Breast epithelium (tissue), 4 donors: Measurements from ENCODE around the gene ACVR1. TPM values are rescaled to one million over a fixed set of nuclear protein-coding genes. Genes with fewer than 3 reads are reported as not detected.

Experiments used
- DNase-seq, 2 donors: peaks; one replicate each; pipeline ENCODE4 v3.0.0-alpha.2; 2019; ENCODE audit warnings: low spot score in 2 of 2
- H3K27ac ChIP-seq, 2 donors: fragments of 200-600 bp; sonication (generic) in 1 of 2; one replicate each; pipeline ENCODE4 v1.5.1; 2016 to 2019; ENCODE audit warnings: mild to moderate bottlenecking in 1 of 2
- H3K27me3 ChIP-seq, 2 donors: fragments of 200-600 bp; sonication (generic) in 1 of 2; one replicate each; pipeline versions ENCODE4 v1.5.1 to v1.6.0; 2017 to 2019; ENCODE audit warnings: control low read depth in 1 of 2, mild to moderate bottlenecking in 1 of 2
- H3K36me3 ChIP-seq: fragments of 200-600 bp; one replicate; pipeline ENCODE4 v1.5.1; 2019
- H3K4me1 ChIP-seq, 2 donors: fragments of 200-600 bp; sonication (generic); one replicate each; pipeline ENCODE4 v1.5.1; 2016 to 2019; ENCODE audit warnings: control low read depth in 1 of 2
- H3K4me3 ChIP-seq, 3 donors: fragments of 200-600 bp; sonication (generic); 1 replicate in 2 of 3; 2 replicates in 1 of 3; pipeline ENCODE4 v1.5.1; 2016 to 2019; ENCODE audit warnings: mild to moderate bottlenecking in 3 of 3, moderate library complexity in 2 of 3
- H3K9me3 ChIP-seq, 2 donors: fragments of 200-600 bp; sonication (generic) in 1 of 2; one replicate each; pipeline ENCODE4 v1.5.1; 2016 to 2019; ENCODE audit warnings: control low read depth in 1 of 2
- POLR2A ChIP-seq: fragments of 450-650 bp; IDR thresholded peaks from one replicate; pipeline ENCODE4 v1.6.1; 2016; ENCODE audit warnings: antibody characterized with exemption, mild to moderate bottlenecking, moderate library complexity
- POLR2AphosphoS5 ChIP-seq, 3 donors: sonication (generic); formaldehyde crosslinking; IDR thresholded peaks; one replicate each; pipeline ENCODE4 v1.6.1; 2017; ENCODE audit warnings: antibody characterized with exemption in 3 of 3
- intact Hi-C: fragments of 100-400 bp; cut with DNase I; formaldehyde crosslinking; loops from one replicate; pipeline ENCODE4 v1.15.1; 2023; ENCODE audit warnings: low total_unique reads
- total RNA-seq, 3 donors: library from RNA; depleted of rRNA; stranded (reverse); fragments of >200 nt; gene quantifications; one replicate each; pipeline ENCODE4 v1.1.0, GENCODE V29; 2016
- TF ChIP-seq, protein P1 (sequence below), 3 donors: fragments of 450-650 bp; IDR thresholded peaks; one replicate each; pipeline ENCODE4 v1.5.1; 2016 to 2017; ENCODE audit warnings: antibody characterized with exemption in 3 of 3, mild to moderate bottlenecking in 3 of 3, moderate library complexity in 3 of 3

ACVR1 gene
- total RNA-seq, 3 donors from 2014 or later: 31.5 to 45.4 (median 32.8) TPM

DNA sequence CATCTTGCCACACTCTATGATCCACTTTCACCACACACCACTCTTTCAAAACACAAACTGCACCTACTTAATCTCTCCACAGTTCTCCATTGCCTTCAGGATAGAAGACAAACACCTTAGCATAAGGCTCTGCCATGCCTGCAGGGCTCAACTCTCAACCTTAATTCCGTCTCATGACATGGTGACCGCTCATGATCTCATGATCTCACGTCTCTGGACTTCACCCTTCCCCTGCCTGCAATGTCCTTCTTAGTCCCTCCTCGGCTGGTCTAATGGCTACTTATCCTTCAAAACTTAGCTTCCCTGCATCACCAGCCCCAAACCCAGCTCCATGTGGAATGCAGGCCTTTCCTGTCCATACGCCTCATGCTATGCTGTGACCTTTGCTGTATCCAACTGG is 85.3 kb downstream of the ACVR1 start:
- no peaks in the 10 kb centered on the region for H3K9me3 ChIP-seq
- no peaks in the 10 kb centered on the region for H3K27me3 ChIP-seq
- H3K4me3 ChIP-seq: no peak overlapping the region
- TF ChIP-seq POLR2AphosphoS5 (IDR thresholded peaks at IDR 0.05) (no peak), POLR2A (no peak)
- TF ChIP-seq, protein P1, sequence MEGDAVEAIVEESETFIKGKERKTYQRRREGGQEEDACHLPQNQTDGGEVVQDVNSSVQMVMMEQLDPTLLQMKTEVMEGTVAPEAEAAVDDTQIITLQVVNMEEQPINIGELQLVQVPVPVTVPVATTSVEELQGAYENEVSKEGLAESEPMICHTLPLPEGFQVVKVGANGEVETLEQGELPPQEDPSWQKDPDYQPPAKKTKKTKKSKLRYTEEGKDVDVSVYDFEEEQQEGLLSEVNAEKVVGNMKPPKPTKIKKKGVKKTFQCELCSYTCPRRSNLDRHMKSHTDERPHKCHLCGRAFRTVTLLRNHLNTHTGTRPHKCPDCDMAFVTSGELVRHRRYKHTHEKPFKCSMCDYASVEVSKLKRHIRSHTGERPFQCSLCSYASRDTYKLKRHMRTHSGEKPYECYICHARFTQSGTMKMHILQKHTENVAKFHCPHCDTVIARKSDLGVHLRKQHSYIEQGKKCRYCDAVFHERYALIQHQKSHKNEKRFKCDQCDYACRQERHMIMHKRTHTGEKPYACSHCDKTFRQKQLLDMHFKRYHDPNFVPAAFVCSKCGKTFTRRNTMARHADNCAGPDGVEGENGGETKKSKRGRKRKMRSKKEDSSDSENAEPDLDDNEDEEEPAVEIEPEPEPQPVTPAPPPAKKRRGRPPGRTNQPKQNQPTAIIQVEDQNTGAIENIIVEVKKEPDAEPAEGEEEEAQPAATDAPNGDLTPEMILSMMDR (IDR thresholded peaks at IDR 0.05): no peak
- no peaks in the 10 kb centered on the region for H3K4me1 ChIP-seq
- H3K36me3 ChIP-seq: no peaks in the 10 kb centered on the region
- intact Hi-C loops: no loop called here
- H3K27ac ChIP-seq: peak overlapping the region; percentile 60 to 76
- DNase-seq: no peak

DNA sequence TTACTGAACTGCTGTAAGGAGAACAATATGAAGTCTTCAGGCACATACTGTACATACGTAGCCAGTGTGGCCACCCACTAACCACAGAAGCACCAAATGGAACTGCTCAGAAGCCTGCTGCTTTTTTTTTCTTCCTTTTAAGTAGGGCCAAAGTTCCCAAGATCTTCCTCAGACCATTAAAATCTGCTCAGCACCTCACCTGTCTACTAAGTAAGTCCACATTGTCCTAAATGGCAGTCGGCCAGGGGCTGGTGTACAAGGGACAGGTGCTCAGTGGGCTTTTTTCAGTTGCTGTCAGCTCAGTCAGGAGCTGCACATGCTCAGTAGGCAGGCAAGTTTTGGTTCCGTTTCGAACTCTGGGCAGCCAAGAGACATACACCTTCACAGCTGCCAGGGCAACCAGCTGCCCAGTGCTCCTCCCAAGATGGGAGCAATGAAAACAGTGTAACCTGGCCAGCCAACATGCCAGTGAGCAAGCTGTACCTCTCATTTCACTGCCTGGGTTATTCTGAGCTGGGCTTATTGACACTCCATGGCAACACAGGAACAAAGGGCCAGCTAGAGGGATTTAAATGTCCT is 86.1 kb downstream of the ACVR1 start:
- no peaks in the 10 kb centered on the region for H3K4me1 ChIP-seq

DNA sequence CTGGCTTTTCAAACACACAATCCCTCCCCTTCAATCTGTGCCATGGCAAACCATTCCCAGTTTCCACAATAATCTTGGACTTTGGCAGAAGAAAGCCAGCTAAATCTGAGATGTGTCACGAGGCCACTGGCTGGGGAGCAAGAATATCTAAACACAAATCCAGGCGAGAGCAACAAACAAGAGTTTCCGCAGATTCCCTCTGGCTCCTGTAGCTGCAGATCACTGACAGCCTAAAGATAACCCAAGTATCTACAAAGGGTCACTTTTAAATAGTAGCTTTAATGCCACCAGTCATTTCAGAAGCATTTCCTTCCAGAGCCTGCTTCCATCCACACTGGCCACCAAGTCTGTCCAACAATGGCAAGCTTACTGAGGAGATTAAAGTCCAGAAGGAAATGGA is 86.9 kb downstream of the ACVR1 start:
- H3K9me3 ChIP-seq: no peaks in the 10 kb centered on the region
- no peak for TF ChIP-seq POLR2A
- DNase-seq: no peak
- intact Hi-C loops: no loop called here
- H3K27me3 ChIP-seq: no peaks in the 10 kb centered on the region
- H3K4me3 ChIP-seq: no peak overlapping the region
- H3K36me3 ChIP-seq: no peaks in the 10 kb centered on the region
- no peaks in the 10 kb centered on the region for H3K4me1 ChIP-seq
- H3K27ac ChIP-seq: peak overlapping the region; percentile 74 to 76

More for the DNA sequence above, 86.1 kb downstream of the ACVR1 start:
- H3K36me3 ChIP-seq: no peaks in the 10 kb centered on the region
- intact Hi-C loops: no loop called here
- TF ChIP-seq POLR2A (no peak), POLR2AphosphoS5 (IDR thresholded peaks at IDR 0.05) (peak in 1 of 3 donors; percentile 18)
- TF ChIP-seq, protein P1 (IDR thresholded peaks at IDR 0.05): no peak
- peak overlapping the region; percentile 74 to 76 for H3K27ac ChIP-seq
- H3K4me3 ChIP-seq: no peak overlapping the region
- H3K9me3 ChIP-seq: no peaks in the 10 kb centered on the region
- DNase-seq: peak; percentile 51 to 78
- H3K27me3 ChIP-seq: no peaks in the 10 kb centered on the region

DNA sequence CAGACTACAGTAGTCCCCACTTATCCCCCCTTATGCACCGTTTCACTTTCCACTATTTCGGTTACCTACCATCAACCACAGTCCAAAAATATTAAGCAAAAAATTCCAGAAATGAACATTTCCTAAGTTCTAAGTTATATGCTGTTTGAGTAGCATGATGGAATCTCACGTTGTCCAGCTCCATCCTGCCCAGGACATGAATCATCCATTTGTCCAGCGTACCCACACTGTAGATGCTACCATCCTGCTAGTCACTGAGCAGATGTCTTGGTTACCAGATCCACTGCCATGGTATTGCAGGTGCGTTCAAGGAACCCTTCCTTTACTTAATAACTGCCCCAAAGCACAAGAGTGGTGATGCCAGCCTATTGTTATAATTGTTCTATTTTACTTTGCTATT is 87.9 kb downstream of the ACVR1 start:
- Histone ChIP-seq H3K9me3 (no peaks in the 10 kb centered on the region), H3K27me3 (no peaks in the 10 kb centered on the region), H3K36me3 (no peaks in the 10 kb centered on the region), H3K27ac (peak overlapping the region in 1 of 2 donors; percentile 4), H3K4me1 (no peaks in the 10 kb centered on the region), H3K4me3 (no peak overlapping the region)
- intact Hi-C loops: no loop called here
- DNase-seq: no peak
- TF ChIP-seq POLR2AphosphoS5 (IDR thresholded peaks at IDR 0.05) (no peak), POLR2A (no peak)
- TF ChIP-seq, protein P1 (IDR thresholded peaks at IDR 0.05): no peak

DNA sequence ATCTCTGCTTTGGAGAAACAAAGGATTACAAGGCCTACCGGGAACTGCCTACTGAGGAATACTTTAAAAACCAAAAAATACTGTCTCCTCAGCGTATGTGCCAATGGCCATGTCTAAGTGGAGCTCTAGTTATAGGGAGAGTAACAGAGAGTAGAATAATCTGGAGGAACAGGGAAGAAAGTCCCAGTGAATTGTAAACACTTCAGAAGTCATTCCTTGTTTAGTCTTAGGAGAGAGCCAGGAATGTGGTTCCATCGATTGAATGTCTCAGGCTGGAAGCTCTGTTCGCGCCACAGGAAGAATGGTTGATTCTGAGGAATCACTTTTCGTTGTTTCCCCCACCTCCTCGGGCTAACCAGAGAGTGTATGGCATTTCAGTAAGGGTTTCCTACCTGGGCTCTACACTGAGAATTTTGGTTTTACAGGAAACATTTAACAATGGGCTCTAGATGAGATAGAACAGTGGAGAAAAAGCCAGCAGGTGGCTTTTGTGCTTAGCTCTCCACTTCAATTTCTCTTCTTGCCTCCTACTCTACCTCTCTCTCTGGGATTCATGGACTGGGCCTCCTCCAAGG is 88.7 kb downstream of the ACVR1 start:
- Histone ChIP-seq H3K27me3 (no peaks in the 10 kb centered on the region), H3K4me3 (no peak overlapping the region), H3K27ac (peak overlapping the region in 1 of 2 donors; percentile 4), H3K4me1 (peaks cover 0 to 4% of the 10 kb centered on the region in 2 donors), H3K9me3 (no peaks in the 10 kb centered on the region), H3K36me3 (no peaks in the 10 kb centered on the region)
- intact Hi-C loops: no loop called here
- TF ChIP-seq POLR2A (no peak), POLR2AphosphoS5 (IDR thresholded peaks at IDR 0.05) (no peak)
- TF ChIP-seq, protein P1 (IDR thresholded peaks at IDR 0.05): no peak
- DNase-seq: no peak
